Measurements from ENCODE around the gene ELP5.

Gene ELP5

GRCh38 chr17:7208027-7208571 lies 43.9 kb upstream of the ELP5 start:
- TF ChIP-seq EZH2 (IDR thresholded peaks at IDR 0.05; ENCODE audit: borderline replicate concordance, low read length) (no peak), CTCF (IDR thresholded peaks at IDR 0.05; ENCODE audit: low read length) (no peak)
- H3K36me3 ChIP-seq (ENCODE audit: insufficient read depth, low read length), result no peaks in the 10 kb centered on the region
- no peaks in the 10 kb centered on the region for H3K9me2 ChIP-seq (ENCODE audit: low read depth, low read length)
- no peak overlapping the region for H2AFZ ChIP-seq (ENCODE audit: low read length)
- H3F3A ChIP-seq (ENCODE audit: insufficient read depth, low read length), result no peaks in the 10 kb centered on the region
- H3K27me3 ChIP-seq (ENCODE audit: insufficient read depth, low read length), result no peaks in the 10 kb centered on the region
- H3K79me2 ChIP-seq (ENCODE audit: insufficient read depth, low read length), result no peaks in the 10 kb centered on the region
- no peak overlapping the region for H3K4me3 ChIP-seq (ENCODE audit: low read depth, low read length, poor library complexity, severe bottlenecking)
- no peak overlapping the region for H3K27ac ChIP-seq (ENCODE audit: low read depth, low read length, poor library complexity, severe bottlenecking)
- no peak overlapping the region for H3K9ac ChIP-seq (ENCODE audit: low read length)
- peaks cover 13% of the 10 kb centered on the region for H3K4me1 ChIP-seq (ENCODE audit: insufficient read depth, low read length, severe bottlenecking)
- H4K20me1 ChIP-seq (ENCODE audit: insufficient read depth, low read length), result no peaks in the 10 kb centered on the region
- H3K9me3 ChIP-seq (ENCODE audit: low read length), result no peaks in the 10 kb centered on the region
- no peak overlapping the region for H3K4me2 ChIP-seq (ENCODE audit: low read length)

GRCh38 chr17:7208754-7209460 lies 43.1 kb upstream of the ELP5 start:
- Histone ChIP-seq H3K36me3 (ENCODE audit: insufficient read depth, low read length) (no peaks in the 10 kb centered on the region), H3K4me1 (ENCODE audit: insufficient read depth, low read length, severe bottlenecking) (peaks cover 18% of the 10 kb centered on the region)

GRCh38 chr17:7211491-7212273 lies 40.3 kb upstream of the ELP5 start:
- no peaks in the 10 kb centered on the region for H3K9me2 ChIP-seq (ENCODE audit: low read depth, low read length)
- H3K36me3 ChIP-seq (ENCODE audit: insufficient read depth, low read length), result no peaks in the 10 kb centered on the region
- H3K4me2 ChIP-seq (ENCODE audit: low read length), result no peak overlapping the region
- no peak overlapping the region for H2AFZ ChIP-seq (ENCODE audit: low read length)
- H3K27ac ChIP-seq (ENCODE audit: low read depth, low read length, poor library complexity, severe bottlenecking), result no peak overlapping the region
- no peaks in the 10 kb centered on the region for H3K9me3 ChIP-seq (ENCODE audit: low read length)
- H3K4me3 ChIP-seq (ENCODE audit: low read depth, low read length, poor library complexity, severe bottlenecking), result no peak overlapping the region
- no peaks in the 10 kb centered on the region for H3K27me3 ChIP-seq (ENCODE audit: insufficient read depth, low read length)
- H4K20me1 ChIP-seq (ENCODE audit: insufficient read depth, low read length), result no peaks in the 10 kb centered on the region
- TF ChIP-seq CTCF (IDR thresholded peaks at IDR 0.05; ENCODE audit: low read length), result no peak
- no peak for TF ChIP-seq EZH2 (IDR thresholded peaks at IDR 0.05; ENCODE audit: borderline replicate concordance, low read length)
- H3K4me1 ChIP-seq (ENCODE audit: insufficient read depth, low read length, severe bottlenecking), result peaks cover 14% of the 10 kb centered on the region
- H3K79me2 ChIP-seq (ENCODE audit: insufficient read depth, low read length), result no peaks in the 10 kb centered on the region
- no peak overlapping the region for H3K9ac ChIP-seq (ENCODE audit: low read length)
- no peaks in the 10 kb centered on the region for H3F3A ChIP-seq (ENCODE audit: insufficient read depth, low read length)

More at GRCh38 chr17:7208754-7209460, 43.1 kb upstream of the ELP5 start:
- no peak overlapping the region for H2AFZ ChIP-seq (ENCODE audit: low read length)
- no peaks in the 10 kb centered on the region for H3K79me2 ChIP-seq (ENCODE audit: insufficient read depth, low read length)
- no peaks in the 10 kb centered on the region for H3K9me2 ChIP-seq (ENCODE audit: low read depth, low read length)
- TF ChIP-seq EZH2 (IDR thresholded peaks at IDR 0.05; ENCODE audit: borderline replicate concordance, low read length), result no peak
- TF ChIP-seq CTCF (IDR thresholded peaks at IDR 0.05; ENCODE audit: low read length), result no peak
- no peaks in the 10 kb centered on the region for H4K20me1 ChIP-seq (ENCODE audit: insufficient read depth, low read length)
- no peaks in the 10 kb centered on the region for H3K27me3 ChIP-seq (ENCODE audit: insufficient read depth, low read length)
- H3K4me2 ChIP-seq (ENCODE audit: low read length), result no peak overlapping the region
- H3K27ac ChIP-seq (ENCODE audit: low read depth, low read length, poor library complexity, severe bottlenecking), result no peak overlapping the region
- H3K9ac ChIP-seq (ENCODE audit: low read length), result no peak overlapping the region
- H3K9me3 ChIP-seq (ENCODE audit: low read length), result no peaks in the 10 kb centered on the region
- H3K4me3 ChIP-seq (ENCODE audit: low read depth, low read length, poor library complexity, severe bottlenecking), result no peak overlapping the region
- no peaks in the 10 kb centered on the region for H3F3A ChIP-seq (ENCODE audit: insufficient read depth, low read length)
